HG03378 (cell line): ENCODE results near the gene KSR2.

Source experiments
- ATAC-seq: cut with Tn5 transposase; IDR thresholded peaks from one replicate; pipeline ENCODE4 v1.9.1; 2021; ENCODE audit warnings: mild to moderate bottlenecking, moderate library complexity; ENCODE audit not compliant: unreplicated experiment

The KSR2 gene

DNA sequence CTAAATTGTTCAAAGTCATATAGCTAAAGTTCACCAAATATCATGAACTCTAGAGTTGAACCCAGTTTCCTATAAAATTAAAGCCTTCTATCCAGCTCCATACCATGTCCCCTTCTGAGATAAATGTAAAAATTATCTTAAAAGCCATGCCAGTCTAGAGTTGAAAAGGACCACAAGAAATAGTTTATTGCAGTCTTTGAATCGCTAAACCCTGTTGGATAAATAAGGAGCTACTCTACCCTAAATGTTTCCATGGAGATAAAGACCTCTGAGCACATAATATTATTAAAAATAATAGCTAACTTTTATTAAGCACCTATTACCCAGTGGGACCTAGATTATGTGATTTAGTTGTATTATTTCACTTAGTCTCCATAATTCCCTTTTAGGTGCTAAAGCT, 379.8 kb downstream of the KSR2 start:
- no peak for ATAC-seq

DNA sequence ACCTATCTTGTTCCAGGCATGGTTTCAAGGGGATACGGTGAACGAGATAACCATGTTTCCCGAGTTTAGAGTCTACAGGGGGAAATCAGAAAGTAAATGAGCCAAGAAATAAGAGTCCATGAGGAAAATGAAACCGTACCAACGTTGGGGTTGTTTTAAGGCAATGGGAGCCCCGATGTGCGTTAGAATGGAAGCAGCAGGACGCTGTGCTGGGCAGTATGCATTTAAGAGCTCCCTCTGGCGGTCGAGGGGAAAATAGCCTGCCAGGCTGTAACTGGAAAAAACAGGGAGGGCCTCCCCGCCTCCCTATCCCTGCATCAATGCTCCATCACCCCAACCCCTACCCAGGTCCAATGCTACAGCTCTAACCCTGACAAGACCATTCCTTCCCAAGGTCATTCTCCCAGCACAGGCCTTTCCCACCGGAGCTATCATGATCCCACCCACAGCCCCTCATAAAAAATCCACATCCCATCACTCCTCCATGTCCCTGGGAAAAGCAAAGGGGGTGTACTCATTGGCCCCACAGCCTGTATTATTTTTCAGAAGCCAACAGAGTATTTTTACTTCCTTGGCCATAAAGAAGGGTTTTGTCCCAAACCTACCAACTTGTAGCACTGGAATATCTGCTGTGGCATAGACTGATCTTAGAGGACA, 381.0 kb downstream of the KSR2 start:
- no peak for ATAC-seq

DNA sequence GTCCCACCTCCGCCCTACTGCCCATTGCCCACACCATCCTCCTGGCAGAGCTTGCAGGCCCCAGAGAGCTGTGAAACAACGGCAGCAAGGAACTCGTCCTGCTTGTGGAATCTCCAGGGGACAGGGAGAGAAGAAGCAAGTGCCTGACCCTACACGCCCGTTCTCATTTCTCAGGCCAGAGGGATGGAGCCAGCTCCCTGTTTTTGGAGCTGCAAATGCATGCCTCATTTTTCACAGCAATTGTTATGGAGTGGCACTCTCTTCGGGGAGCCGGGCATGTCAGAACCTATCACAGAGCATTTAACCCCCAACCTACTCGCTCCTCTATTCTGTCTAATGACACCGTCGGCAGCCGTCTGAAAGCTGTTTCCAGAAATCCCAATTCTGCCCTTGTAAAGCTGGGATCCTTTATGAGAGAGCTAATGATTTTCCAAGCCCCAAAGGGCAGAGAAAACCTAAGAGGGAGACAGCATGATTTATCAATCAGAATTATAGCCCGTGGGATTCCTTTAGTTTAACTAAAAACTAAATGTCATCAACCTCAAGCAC, 385.0 kb downstream of the KSR2 start:
- no peak for ATAC-seq

DNA sequence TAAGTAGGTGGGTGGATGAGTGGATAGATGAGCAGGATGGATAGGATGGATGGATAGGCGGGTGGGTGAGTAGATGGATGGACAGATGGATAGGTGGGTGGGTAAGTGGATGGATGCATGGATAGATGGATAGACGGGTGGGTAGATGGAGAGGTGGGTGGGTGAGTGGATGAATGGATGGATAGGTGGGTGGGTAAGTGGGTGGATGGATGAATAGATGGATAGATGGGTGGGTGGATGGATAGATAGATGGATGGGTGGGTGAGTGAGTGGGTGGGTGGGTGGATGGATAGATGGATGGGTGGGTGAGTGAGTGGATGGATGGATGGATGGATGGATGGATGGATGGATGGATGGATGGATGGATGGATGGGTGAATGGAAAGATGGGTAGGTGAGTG, 385.7 kb downstream of the KSR2 start:
- no peak for ATAC-seq

DNA sequence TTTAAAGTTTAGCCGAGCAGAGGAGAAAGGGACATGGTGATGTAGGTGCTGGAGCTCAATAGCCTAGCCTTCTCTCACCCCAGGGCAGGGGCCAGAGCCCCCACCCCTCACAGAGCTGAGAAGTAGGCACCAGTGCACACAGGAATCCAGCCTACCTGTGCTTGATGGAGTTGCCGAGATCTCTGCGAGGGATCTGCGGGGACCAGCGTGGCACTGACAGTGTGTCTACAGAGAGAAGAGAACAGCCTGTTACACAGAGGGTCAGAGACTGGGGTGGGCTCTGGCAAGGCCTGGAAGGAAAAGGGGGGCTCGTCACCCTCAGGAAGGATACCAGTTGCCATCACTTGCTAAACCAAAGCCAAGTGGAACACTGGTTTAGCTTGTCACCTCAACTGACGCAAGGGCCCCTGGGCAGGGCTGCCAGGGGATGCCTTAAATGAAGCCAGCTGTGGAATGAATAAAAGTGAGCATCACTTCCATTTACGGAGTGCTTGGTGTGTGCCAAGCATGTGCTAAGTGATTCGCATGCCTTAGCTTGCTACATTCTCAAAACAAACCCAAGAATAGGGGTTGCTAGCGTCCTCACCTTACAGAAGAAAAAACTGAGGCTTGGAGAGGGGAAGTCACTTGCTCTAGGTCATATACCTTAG, 386.5 kb downstream of the KSR2 start:
- ATAC-seq, result no peak

DNA sequence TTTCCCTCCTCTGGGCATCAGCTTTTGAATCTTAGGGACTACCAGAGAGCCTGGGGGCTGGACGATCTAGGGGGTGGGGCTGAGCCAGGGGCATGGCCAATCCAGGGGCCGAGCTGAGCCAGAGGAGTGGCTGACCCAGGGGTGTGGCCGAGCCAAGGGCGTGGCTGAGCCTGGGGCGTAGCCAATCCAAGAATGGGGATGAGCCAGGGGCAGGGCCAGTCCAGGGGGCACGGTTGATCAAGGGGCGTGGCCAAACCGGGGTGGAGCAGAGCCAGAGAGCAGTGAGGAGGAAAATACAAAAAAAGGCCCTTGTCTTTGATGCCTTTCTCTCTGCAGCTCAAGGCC, 388.1 kb downstream of the KSR2 start:
- ATAC-seq, result no peak

DNA sequence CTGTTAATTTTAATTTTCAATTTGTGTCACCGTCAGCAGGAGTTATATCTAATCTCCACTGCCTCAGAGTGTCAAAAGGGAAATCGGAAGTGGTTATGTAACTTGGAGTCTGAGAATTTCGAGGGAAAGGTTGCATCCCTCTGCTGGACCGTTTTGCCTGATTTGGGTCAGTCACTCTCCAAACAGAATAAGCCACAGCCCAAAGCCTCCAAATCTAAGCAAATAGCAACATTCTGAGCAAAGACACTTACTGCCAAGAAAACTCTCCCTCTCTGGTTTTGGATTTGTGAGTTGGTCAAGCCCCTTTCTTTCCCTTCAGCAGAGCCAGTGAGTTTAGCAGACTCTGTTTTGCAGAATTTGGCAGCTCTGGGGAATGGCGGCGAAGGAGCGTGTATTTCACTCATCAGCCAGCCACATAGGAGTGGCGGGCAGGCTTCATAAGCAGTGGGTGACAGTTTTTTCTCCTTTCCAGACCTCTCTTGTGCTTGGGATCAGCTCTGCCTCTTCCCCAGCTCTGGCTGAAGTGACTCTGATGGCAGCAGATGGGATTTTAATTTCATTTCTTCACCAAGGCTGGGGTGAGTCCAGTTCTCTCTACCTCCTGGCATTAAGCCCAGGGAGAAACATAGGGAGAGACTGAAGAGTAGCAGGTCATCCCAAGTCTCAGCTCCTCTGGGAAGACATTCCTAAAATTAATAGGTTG, 388.6 kb downstream of the KSR2 start:
- no peak for ATAC-seq

DNA sequence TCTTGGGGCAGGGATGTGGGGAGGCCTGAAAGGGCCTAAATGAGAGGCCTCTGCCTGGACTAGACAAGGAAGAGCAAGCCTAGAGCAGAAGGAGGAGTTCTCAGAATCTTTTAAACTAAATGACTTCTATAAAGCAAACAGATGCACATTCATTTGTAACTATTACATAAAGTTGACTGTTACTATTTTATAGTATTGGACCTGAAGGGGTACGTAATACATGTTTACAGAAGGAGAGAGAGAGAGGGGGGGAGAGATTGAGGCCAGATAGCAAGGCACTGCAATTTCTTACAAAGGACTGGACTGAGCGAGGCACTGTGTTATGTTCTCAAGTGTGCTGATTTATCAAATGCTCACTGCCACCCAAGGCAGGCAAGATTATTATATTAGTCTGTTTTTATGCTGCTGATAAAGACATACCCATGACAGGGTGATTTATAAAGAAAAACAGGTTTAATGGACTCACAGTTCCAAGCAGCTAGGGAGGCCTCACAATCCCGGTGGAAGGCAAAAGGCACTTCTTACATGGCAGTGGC, 391.6 kb downstream of the KSR2 start:
- ATAC-seq, result no peak

DNA sequence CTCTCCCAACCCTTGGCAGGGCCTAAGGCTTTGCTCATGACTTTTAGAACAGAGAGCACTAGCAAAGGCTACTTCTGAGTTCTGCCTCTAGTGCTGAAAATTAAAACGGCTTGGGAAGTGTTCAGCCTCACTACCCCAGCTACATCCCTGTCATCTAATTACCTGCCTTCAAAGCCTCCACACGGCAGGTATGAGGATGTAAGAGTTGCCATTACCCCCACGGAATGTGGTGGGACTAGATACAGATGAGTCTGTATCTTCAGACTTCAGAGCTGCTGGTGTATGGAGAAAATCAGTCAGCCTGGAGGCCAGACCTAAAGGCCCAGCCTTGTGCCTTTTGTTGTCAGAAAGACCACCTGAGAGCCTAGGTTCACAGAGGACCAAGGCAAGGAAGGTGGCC, 392.7 kb downstream of the KSR2 start:
- no peak for ATAC-seq

DNA sequence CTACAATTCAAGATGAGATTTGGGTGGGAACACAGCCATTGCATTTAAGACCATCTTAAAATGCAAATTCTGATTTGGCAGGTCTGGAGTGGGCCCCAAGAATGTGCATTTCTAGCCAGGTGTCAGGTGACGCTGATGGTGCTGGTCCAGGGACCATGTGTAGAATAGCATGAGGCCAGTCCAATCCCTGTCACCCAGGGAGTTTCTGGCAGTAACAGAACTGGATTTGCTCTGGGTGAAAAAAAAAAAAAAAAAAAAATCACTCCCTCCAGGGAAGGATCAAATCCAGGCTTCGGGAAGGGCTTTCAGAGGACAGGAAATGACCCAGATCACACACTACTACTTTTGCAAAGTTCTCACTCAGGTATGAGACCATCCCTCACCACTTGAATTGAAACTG, 394.1 kb downstream of the KSR2 start:
- ATAC-seq, result no peak

DNA sequence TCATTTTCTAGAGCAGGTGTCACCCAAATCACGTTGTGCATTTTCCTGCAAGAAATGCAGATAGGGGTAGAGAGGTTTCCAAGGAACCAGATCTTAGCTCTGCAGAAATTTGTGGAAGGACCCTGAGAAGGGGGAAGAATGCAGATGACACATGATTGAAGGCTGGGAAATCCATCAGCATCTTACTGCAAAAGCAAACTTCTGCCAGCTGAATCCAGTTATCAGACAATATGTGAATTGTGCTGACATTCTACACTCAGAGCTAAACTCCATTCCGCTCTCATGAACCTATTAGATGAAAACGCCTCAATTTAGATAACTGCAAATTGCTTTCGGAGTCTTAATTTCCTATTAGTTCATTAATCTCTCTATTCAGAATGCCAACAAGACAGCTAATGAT, 396.0 kb downstream of the KSR2 start:
- ATAC-seq, result no peak

DNA sequence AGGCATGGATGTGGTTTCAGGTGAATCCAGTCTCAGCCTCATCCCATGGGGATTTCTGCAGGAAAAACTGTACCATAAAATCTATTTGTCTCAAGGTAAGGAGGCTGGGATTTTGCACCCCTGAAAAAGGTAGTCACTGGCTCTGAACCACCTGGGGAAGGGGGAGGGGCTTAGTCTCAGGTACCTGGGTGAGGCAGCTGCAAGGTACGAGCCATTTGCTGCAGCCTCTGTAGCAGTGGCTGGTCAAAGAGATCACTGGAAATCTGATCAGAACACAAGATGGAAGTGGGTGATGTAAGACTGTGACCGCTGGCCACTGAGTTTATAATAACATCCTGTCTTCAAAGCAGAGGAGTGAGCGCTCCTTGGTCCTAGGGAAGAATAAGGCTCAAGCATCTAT, 397.5 kb downstream of the KSR2 start:
- no peak for ATAC-seq

DNA sequence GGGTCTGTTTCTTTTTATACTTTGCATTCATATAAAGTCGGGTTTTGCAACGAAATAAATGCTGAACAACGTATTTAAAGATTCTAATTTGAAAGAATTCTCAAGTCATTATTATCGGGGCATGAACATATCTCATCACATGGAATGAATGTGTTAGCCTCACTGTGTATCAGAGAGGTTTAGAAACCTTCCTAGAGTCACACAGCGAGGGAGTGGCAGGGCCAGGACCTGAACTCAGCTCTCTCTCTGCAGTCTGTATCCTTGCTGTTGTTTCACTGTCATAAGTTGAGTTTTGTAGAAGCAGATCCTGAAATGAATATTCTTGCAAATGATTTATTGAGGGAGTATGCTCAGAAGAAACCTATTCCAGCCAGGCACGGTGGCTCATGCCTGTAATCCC, 398.2 kb downstream of the KSR2 start:
- ATAC-seq, result no peak

DNA sequence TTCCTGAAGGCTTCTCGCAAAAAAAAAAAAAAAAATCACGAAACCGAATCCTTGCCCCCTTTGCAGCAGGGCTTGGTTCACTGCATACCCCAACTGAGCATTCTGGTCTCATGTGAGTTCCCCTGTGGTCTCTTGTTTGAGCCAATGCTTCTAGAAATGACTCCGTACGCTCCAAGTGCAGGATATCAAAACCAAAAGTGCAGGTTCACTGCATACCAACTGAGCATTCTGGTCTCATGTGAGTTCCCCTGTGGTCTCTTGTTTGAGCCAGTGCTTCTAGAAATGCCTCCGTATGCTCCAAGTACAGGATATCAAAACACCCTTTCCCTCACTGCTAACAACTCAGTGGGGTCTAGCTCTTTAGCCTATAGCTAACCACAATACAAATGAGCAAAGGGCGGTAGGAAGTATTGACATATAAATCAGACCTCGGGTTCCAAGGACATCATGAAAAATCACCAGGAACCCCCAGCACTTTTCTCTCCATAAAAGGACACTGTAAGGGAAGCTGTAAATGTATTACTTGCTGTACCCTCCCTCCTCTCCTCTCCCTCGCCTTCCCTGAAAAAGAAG, 401.1 kb downstream of the KSR2 start:
- ATAC-seq, result no peak

DNA sequence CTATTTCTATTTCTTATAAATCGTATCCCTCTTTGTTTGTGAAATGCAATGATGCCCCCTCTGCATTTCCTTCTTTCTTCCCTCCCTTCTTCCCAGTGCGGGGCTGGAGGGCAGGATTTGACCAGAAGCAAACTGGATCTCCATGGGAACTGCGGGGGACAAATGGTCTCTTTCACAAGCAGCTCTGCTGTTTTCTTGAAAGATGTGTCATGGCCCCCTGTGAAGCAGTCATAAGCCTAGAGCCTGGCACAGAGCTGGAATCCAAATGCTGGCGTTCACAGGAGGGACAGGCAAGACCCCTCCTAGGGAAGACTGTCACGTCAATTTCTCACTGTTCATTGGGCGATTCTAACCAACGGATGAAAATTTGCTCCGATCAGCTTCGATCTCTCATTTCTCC, 403.9 kb downstream of the KSR2 start:
- no peak for ATAC-seq

DNA sequence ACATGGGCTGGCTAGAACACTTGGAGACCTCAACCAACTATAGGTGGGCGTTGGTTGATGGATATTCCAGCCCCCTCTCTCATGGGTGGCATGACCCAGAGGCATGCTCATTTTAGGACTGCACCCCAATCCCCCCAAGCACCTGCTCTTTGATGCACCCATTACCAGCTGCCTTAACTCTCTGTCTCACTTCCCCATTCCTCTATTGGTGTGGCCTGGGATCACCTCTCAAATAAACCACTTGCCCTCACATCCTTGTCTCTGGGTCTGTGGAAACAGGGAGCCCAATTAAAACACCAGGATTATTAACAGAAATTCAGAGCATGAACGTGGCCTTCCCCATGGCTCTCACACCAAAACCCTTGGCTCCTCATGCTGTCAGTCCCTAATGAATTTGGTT, 405.1 kb downstream of the KSR2 start:
- ATAC-seq, result no peak

DNA sequence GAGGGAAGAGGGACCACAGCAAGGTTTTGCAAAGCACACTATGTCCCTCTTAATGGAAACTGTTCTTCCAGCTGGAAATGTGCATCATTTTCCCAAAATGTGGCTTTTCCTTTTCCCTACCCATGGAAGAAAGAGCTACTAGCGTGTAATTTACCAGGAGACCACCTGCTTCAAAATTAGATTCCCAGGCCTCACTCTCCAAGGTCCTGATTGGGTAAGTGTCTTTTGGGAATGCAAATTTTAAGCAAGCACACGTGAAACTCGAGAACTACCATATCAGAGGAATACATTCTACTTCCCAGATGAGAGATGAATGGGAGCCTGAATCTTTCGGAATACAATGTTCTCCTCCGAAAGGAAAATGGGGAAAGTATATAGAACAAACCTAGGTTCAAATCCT, 405.8 kb downstream of the KSR2 start:
- ATAC-seq, result no peak

DNA sequence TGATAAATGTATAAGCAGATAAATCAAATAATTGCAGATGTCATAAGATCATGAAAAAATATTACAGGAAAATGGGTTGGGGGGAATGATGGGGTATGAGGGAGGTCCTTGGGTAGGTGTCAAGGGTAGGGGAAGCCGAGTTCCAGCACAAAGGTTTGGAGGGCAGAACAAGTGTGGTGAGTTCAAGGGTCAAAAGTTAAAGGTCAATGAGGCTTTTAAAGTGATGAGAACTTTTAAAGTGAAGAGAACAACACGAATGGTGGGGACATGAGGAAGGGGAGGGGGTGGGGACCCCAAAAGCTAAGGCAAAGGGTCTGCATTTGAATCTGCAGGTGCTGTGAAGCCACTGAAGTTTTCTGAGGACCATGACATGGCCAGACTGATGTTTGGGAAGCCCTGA, 406.8 kb downstream of the KSR2 start:
- ATAC-seq, result no peak

DNA sequence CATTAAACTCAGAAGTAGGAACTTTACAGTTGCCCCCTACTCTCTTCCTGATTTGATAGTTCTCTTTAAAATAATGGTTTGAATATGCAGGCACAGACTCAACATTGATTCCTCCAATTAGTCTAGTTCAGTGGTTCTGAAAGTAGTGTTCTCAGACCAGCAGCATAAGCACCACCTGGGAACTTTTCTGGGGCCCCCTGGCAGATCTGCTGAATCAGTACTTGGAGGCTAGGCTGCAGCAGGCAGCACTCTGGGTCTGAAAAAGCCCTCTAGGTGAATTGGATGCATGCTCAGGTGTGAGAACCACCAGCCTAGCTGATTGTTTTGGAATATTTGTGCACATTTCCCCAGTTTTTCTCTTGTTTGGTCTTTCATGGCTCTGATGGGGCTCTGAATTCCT, 408.8 kb downstream of the KSR2 start:
- no peak for ATAC-seq

DNA sequence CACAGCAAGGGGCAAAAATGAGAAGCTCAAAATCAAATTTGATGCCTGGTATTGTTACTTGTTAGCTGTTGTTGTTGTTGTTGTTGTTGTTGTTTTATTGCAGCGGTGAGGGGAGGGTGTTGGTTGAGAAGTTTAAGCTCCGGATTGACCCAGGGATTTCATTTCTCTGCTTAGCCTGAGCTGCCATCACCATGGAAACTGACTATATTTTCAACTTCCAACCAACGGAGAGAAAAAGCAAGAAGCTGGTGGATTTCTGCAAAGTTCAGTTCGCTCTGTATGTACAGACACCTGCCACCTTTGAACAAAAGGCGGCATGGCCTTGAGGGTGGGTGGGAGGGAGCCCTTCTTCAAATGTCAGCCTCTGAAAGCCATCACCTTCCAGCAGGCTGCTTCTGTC, 412.9 kb downstream of the KSR2 start:
- no peak for ATAC-seq

DNA sequence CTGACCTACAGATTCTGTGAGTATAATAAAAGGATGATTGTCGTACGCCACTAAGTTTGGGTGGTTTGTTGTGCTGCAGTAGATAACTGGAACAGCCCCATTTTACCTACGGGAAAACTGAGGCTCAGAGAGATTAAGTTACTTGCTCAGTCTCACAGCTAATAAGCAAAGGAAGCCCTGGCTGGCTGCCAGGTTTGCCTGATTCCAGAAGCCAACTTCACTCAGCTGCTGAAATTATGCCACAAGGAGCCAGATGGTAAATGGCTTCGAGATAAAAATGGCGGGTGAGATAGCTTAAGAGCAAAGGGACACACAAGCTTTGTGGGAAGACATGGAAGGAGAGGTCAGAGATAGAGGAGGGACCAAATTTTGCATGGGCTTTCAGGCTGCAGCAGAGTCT, 415.8 kb downstream of the KSR2 start:
- ATAC-seq, result no peak

DNA sequence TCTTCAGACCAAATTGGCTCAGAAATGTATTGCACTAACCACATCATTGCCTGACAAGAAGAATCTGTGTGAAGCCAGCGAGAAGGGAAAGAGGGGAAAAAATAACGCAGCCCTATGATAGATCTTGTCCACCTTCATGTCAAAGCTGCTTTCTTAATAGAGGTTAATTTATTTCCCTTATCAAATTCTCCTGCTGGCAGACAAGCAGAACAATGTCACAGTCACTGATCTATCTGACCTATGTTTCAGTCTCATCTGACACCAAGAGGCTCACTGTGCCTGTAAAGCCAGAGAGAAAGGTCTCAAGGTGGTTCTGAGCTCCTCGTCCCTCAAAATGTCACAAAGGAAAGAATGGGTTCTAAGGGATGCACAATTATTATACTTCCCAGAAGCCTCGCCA, 417.1 kb downstream of the KSR2 start:
- ATAC-seq, result no peak
